HCT116 (cell line): ENCODE results near the gene ARL5B. TPM values are rescaled to one million over a fixed set of nuclear protein-coding genes. Genes with fewer than 3 reads are reported as not detected.

ENCODE experiments used
- total RNA-seq: library from RNA; stranded (reverse); gene quantifications from one replicate; pipeline ENCODE4 v1.2.1, GENCODE V29; 2021; ENCODE audit not compliant: unreplicated experiment

Gene ARL5B
- total RNA-seq, 1 experiment from 2014 or later: 21.1 TPM

Other genes with a start within 250 kb of the ARL5B start
- 12.5 TPM for gene NSUN6, start 7.8 kb upstream of the ARL5B start, total RNA-seq